IMR-90 (cell line): ENCODE results near the gene CFAP61. TPM values are rescaled to one million over a fixed set of nuclear protein-coding genes. Genes with fewer than 3 reads are reported as not detected.
"Not testable (repeated sequence)": the region's sequence is repeated elsewhere in the genome, so short reads cannot be mapped to it uniquely, and the experiment has no call there.

Experiments used
- ATAC-seq: fragments of 200-7000 bp; cut with Tn5 transposase; 2 replicates; pipeline ENCODE4 v1.9.1; 2020; ENCODE audit warnings: low read depth, mild to moderate bottlenecking, moderate library complexity
- BruUV-seq: library from RNA; stranded (reverse); fragments of 400-500 nt; replicated peaks from 2 replicates; lab custom pipeline; 2021; lab: Mats Ljungman, UMichigan
- CTCF ChIA-PET: fragments of 300-600 bp; formaldehyde crosslinking; extraction: SDS; loops from one replicate; lab custom pipeline; 2021; ENCODE audit warnings: antibody characterized with exemption; lab: Yijun Ruan, JAX
- POLR2A ChIA-PET: fragments of 300-600 bp; sonication (Branson Sonifier 250); formaldehyde crosslinking; loops from one replicate; lab custom pipeline; 2022; ENCODE audit warnings: antibody characterized with exemption; ENCODE audit not compliant: unreplicated experiment; lab: Charles Lee
- DNase-seq: peaks from one replicate; pipeline ENCODE4 v3.0.0; 2013
- H2AFZ ChIP-seq: replicated peaks from 2 replicates; pipeline ENCODE3; 2013; ENCODE audit warnings: low read length, mild to moderate bottlenecking; ENCODE audit not compliant: poor library complexity
- H2AK5ac ChIP-seq: 2 replicates; pipeline ENCODE4 v1.6.1; 2013; ENCODE audit warnings: low read depth, low read length, inconsistent platforms
- H2AK9ac ChIP-seq: replicated peaks from 2 replicates; pipeline ENCODE3; 2013; ENCODE audit warnings: mild to moderate bottlenecking, low read depth, low read length, moderate library complexity; ENCODE audit not compliant: poor library complexity
- H2BK120ac ChIP-seq: 2 replicates; pipeline ENCODE4 v1.6.1; 2013; ENCODE audit warnings: low read depth, low read length, inconsistent platforms
- H2BK15ac ChIP-seq: 3 replicates; pipeline ENCODE4 v1.6.1; 2013; ENCODE audit warnings: low read depth, low read length, inconsistent platforms
- H2BK20ac ChIP-seq: 2 replicates; pipeline ENCODE4 v1.6.1; 2013; ENCODE audit warnings: low read depth, mild to moderate bottlenecking, inconsistent platforms, low read length, moderate library complexity
- H2BK5ac ChIP-seq: 2 replicates; pipeline ENCODE4 v1.6.1; 2013; ENCODE audit warnings: mild to moderate bottlenecking, low read depth, low read length, inconsistent platforms; ENCODE audit not compliant: poor library complexity, severe bottlenecking
- H3K14ac ChIP-seq: replicated peaks from 2 replicates; pipeline ENCODE4 v1.6.1; 2013; ENCODE audit warnings: low read depth, low read length, inconsistent platforms
- H3K18ac ChIP-seq: 2 replicates; pipeline ENCODE4 v1.6.1; 2013; ENCODE audit warnings: low read depth, low read length, control low read depth
- H3K23ac ChIP-seq: 2 replicates; pipeline ENCODE4 v1.6.1; 2013; ENCODE audit warnings: low read depth, low read length, inconsistent platforms
- H3K27ac ChIP-seq: 2 replicates; pipeline ENCODE4 v1.5.1; 2013; ENCODE audit warnings: mild to moderate bottlenecking, control low read depth, low read length; ENCODE audit not compliant: insufficient read depth
- H3K27me3 ChIP-seq: 2 replicates; pipeline ENCODE4 v1.6.1; 2013; ENCODE audit warnings: low read length; ENCODE audit not compliant: control insufficient read depth, insufficient read depth
- H3K36me3 ChIP-seq: 2 replicates; pipeline ENCODE4 v1.6.1; 2013; ENCODE audit warnings: low read length, mixed read lengths; ENCODE audit not compliant: control insufficient read depth, insufficient read depth
- H3K4ac ChIP-seq: 2 replicates; pipeline ENCODE4 v1.6.1; 2013; ENCODE audit warnings: low read depth, low read length, inconsistent platforms
- H3K4me1 ChIP-seq: 2 replicates; pipeline ENCODE4 v1.6.1; 2013; ENCODE audit warnings: low read length, mixed read lengths; ENCODE audit not compliant: control insufficient read depth, insufficient read depth
- H3K4me2 ChIP-seq: 2 replicates; pipeline ENCODE4 v1.6.1; 2013; ENCODE audit warnings: low read depth, mild to moderate bottlenecking, control low read depth, low read length, moderate library complexity
- H3K4me3 ChIP-seq: 2 replicates; pipeline ENCODE4 v1.5.1; 2013; ENCODE audit warnings: low read depth, mild to moderate bottlenecking, control low read depth, low read length, moderate library complexity; ENCODE audit not compliant: insufficient read depth
- H3K56ac ChIP-seq: 2 replicates; pipeline ENCODE4 v1.6.1; 2013; ENCODE audit warnings: low read length, inconsistent platforms; ENCODE audit not compliant: insufficient read depth; ENCODE audit errors: extremely low read depth
- H3K79me1 ChIP-seq, 2 experiments: 2 replicates each; pipeline ENCODE4 v1.6.1; 2013; ENCODE audit warnings: low read length in 2 of 2, inconsistent platforms in 1 of 2, low read depth in 1 of 2
- H3K9ac ChIP-seq: 2 replicates; pipeline ENCODE4 v1.6.1; 2013; ENCODE audit warnings: low read depth, low read length, control low read depth
- H3K9me1 ChIP-seq: 2 replicates; pipeline ENCODE4 v1.6.1; 2013; ENCODE audit warnings: low read length, inconsistent platforms; ENCODE audit not compliant: insufficient read depth
- H3K9me3 ChIP-seq: 2 replicates; pipeline ENCODE4 v1.6.1; 2013; ENCODE audit warnings: low read length; ENCODE audit not compliant: control insufficient read depth, insufficient read depth
- H4K20me1 ChIP-seq: 2 replicates; pipeline ENCODE4 v1.6.1; 2013; ENCODE audit warnings: low read length, inconsistent platforms; ENCODE audit not compliant: insufficient read depth
- H4K5ac ChIP-seq: 2 replicates; pipeline ENCODE4 v1.6.1; 2013; ENCODE audit warnings: mild to moderate bottlenecking, low read depth, low read length, control low read depth
- H4K8ac ChIP-seq, 2 experiments: 2 replicates each; pipeline ENCODE4 v1.6.1; 2013; ENCODE audit warnings: low read depth in 2 of 2, low read length in 2 of 2, control low read depth in 1 of 2, inconsistent platforms in 1 of 2
- H4K91ac ChIP-seq: 2 replicates; pipeline ENCODE4 v1.6.1; 2013; ENCODE audit warnings: low read depth, low read length, inconsistent platforms; ENCODE audit not compliant: insufficient read depth
- WGBS, 2 experiments: methylation state at CpG; one replicate each; pipeline versions ENCODE4 v1.1.5 to v1.1.7; 2013; ENCODE audit warnings: missing lambda C conversion rate in 2 of 2; ENCODE audit not compliant: insufficient read length in 1 of 2; ENCODE audit errors: extremely low coverage in 2 of 2; 5-methylcytosine and 5-hydroxymethylcytosine counted together
- dilution Hi-C: fragments of 300-500 bp; cut with HindIII; formaldehyde crosslinking; loops from one replicate; pipeline ENCODE4 v1.14.3; 2018; ENCODE audit warnings: low sequenced_read_pairs; ENCODE audit not compliant: unreplicated experiment
- in situ Hi-C: fragments of 300-500 bp; cut with MboI; formaldehyde crosslinking; loops from 3 replicates; pipeline ENCODE4 v1.14.3; 2019; ENCODE audit warnings: low sequenced_read_pairs, inconsistent platforms, mixed read lengths
- intact Hi-C: fragments of 100-400 bp; cut with micrococcal nuclease; formaldehyde crosslinking; loops from 2 replicates; pipeline ENCODE4 v1.10.0; 2022
- polyA plus RNA-seq, 3 experiments: library from polyadenylated mRNA; depleted of rRNA; stranded (reverse); fragments of >200 nt; gene quantifications; 2 replicates each; pipeline ENCODE4 v1.2.3, GENCODE V29; 2012; ENCODE audit warnings: low replicate concordance in 1 of 3
- total RNA-seq: library from RNA; depleted of rRNA; stranded (reverse); fragments of >200 nt; gene quantifications from 2 replicates; pipeline ENCODE4 v1.2.3, GENCODE V29; 2012

CFAP61 gene
- total and polyA plus RNA-seq, 2 of the 4 experiments (the other 2 are of a cell fraction), result 0.07 TPM; not detected in 1

GRCh38 chr20:20003955-20004322, 48.4 kb upstream of the CFAP61 start:
- H2AFZ ChIP-seq, H3K4me3 ChIP-seq, H3K9me3 ChIP-seq, H3K4me2 ChIP-seq, H3K14ac ChIP-seq, H2AK9ac ChIP-seq, H2AK5ac ChIP-seq, in situ Hi-C loops, BruUV-seq, H3K56ac ChIP-seq, dilution Hi-C loops, H3K4ac ChIP-seq, DNase-seq, intact Hi-C loops, H4K91ac ChIP-seq, H3K27me3 ChIP-seq, H3K9ac ChIP-seq, H2BK20ac ChIP-seq, H3K23ac ChIP-seq, ATAC-seq, H2BK120ac ChIP-seq, H2BK15ac ChIP-seq: not testable (repeated sequence)
- peaks cover 15% of the 10 kb centered on the region for H3K4me1 ChIP-seq
- ChIA-PET POLR2A (interaction anchor here (0.6 kb wide), 1 partner anchor 27 kb away, joined by 3 read pairs; no protein-coding TSS in a partner anchor), CTCF (interaction anchor here (0.6 to 0.7 kb wide), 2 partner anchors 197 to 224 kb away, joined by 3 to 4 read pairs; no protein-coding TSS in a partner anchor)
- H3K9me1 ChIP-seq, result peaks cover 14% of the 10 kb centered on the region
- peak overlapping the region; percentile 77; the same call in 1 of the 2 replicates for H3K18ac ChIP-seq
- 0 out of 4 replicates have a peak overlapping the region, but pooled peaks of 1 of the 2 experiments have one; percentile 6 for H4K8ac ChIP-seq
- WGBS, 2 experiments, result 100% methylated on average over 1 of the region's 6 CpGs; no CpG with 5 or more reads in 1 of the 2 experiments
- H4K5ac ChIP-seq, result peak overlapping the region; percentile 73
- peaks cover 35% of the 10 kb centered on the region for H3K36me3 ChIP-seq
- H3K27ac ChIP-seq, result peak overlapping the region; percentile 4; the same call in 1 of the 2 replicates
- H4K20me1 ChIP-seq, result peaks cover 37% of the 10 kb centered on the region
- H3K79me1 ChIP-seq, result peaks cover 29 to 52% of the 10 kb centered on the region in 2 experiments
- H2BK5ac ChIP-seq, result peak overlapping the region; percentile 5
